ENCODE results near the gene LRBA. TPM values are rescaled to one million over a fixed set of nuclear protein-coding genes. Genes with fewer than 3 reads are reported as not detected.
A peak's percentile ranks its signal among the peaks of the same experiment; 100 is the strongest.

The LRBA gene
- polyA plus RNA-seq, 2 of the 4 experiments (the other 2 are of a cell fraction), result 10.7 to 25.1 TPM

- TF ChIP-seq NR3C1 (IDR thresholded peaks at IDR 0.05) (no peak), PHF8 (IDR thresholded peaks at IDR 0.05; ENCODE audit: borderline replicate concordance, low read depth) (no peak), JUN (IDR thresholded peaks at IDR 0.05) (no peak), PBX3 (IDR thresholded peaks at IDR 0.05) (no peak), POLR2AphosphoS2 (conservative IDR thresholded peaks at IDR 0.05; ENCODE audit: low read length) (no peak), ZC3H11A (IDR thresholded peaks at IDR 0.05) (no peak), EP300 (IDR thresholded peaks at IDR 0.05) (no peak), EHF (CRISPR knock-in tag; IDR thresholded peaks at IDR 0.05) (no peak), NPAS2 (CRISPR knock-in tag; IDR thresholded peaks at IDR 0.05; ENCODE audit: borderline replicate concordance) (no peak), ZFP36 (IDR thresholded peaks at IDR 0.05; ENCODE audit: borderline replicate concordance, partially characterized antibody) (no peak)
- H3K4me2 ChIP-seq, result no peak overlapping the region
- no peak overlapping the region for H3K27ac ChIP-seq
- ATAC-seq, result no peak
- CTCF ChIA-PET, result no interaction called here
- H3K4me3 ChIP-seq, result no peak overlapping the region
- FAIRE-seq, result no peak
- POLR2A ChIA-PET, result no interaction called here
- H3K9me3 ChIP-seq, result no peaks in the 10 kb centered on the region
- DNase-seq (ENCODE audit: low read depth in 1 of 2, low spot score in 1 of 2), result no peak
- H3K4me1 ChIP-seq, result peaks cover 1% of the 10 kb centered on the region; the same call in 1 of the 3 replicates
Measured at GRCh38 chr4:150495550-150495949, 519.5 kb downstream of the LRBA start.

GRCh38 chr4:150493851-150494250 lies 521.2 kb downstream of the LRBA start:
- DNase-seq (ENCODE audit: low read depth in 1 of 2, low spot score in 1 of 2) (no peak), ATAC-seq (no peak), FAIRE-seq (no peak)
- Histone ChIP-seq H3K4me1 (no peaks in the 10 kb centered on the region), H3K27ac (no peak overlapping the region), H3K9me3 (no peaks in the 10 kb centered on the region), H3K4me3 (no peak overlapping the region), H3K4me2 (no peak overlapping the region)
- POLR2A ChIA-PET, result no interaction called here
- 89% methylated on average over 2 of the region's 2 CpGs for WGBS (ENCODE audit: missing lambda C conversion rate)
- peak in 1 of 2 experiments; percentile 38; a peak in 1 of 4 replicates for TF ChIP-seq CEBPB (IDR thresholded peaks at IDR 0.05)
- no peak for TF ChIP-seq EHMT2 (IDR thresholded peaks at IDR 0.05; ENCODE audit: low read depth)
- CTCF ChIA-PET, result no interaction called here

GRCh38 chr4:150491132-150492049 lies 523.7 kb downstream of the LRBA start:
- 83% methylated on average over 3 of the region's 3 CpGs for WGBS (ENCODE audit: missing lambda C conversion rate)
- DNase-seq (ENCODE audit: low read depth in 1 of 2, low spot score in 1 of 2) (no peak), FAIRE-seq (no peak), ATAC-seq (no peak)
- H3K27ac ChIP-seq, result no peak overlapping the region
- ChIA-PET CTCF (no interaction called here), POLR2A (no interaction called here)
- TF ChIP-seq BHLHE40 (IDR thresholded peaks at IDR 0.05; ENCODE audit: low read depth, low read length), result no peak
- TF ChIP-seq CTCF (IDR thresholded peaks at IDR 0.05), result no peak
- TF ChIP-seq HDAC2 (IDR thresholded peaks at IDR 0.05), result no peak
- no peak for TF ChIP-seq FOSB (CRISPR knock-in tag; IDR thresholded peaks at IDR 0.05)
- TF ChIP-seq ATOH8 (CRISPR knock-in tag; IDR thresholded peaks at IDR 0.05; ENCODE audit: low read depth), result no peak
- no peak for TF ChIP-seq USF2 (IDR thresholded peaks at IDR 0.05)
- no peak for TF ChIP-seq HOXA7 (CRISPR knock-in tag; IDR thresholded peaks at IDR 0.05)
- TF ChIP-seq RARB (CRISPR knock-in tag; IDR thresholded peaks at IDR 0.05), result no peak
- no peak for TF ChIP-seq RCOR1 (IDR thresholded peaks at IDR 0.05; ENCODE audit: low read depth, low read length)
- H3K4me2 ChIP-seq, result no peak overlapping the region
- H3K4me3 ChIP-seq, result no peak overlapping the region
- H3K9me3 ChIP-seq, result no peaks in the 10 kb centered on the region
- H3K4me1 ChIP-seq, result no peaks in the 10 kb centered on the region

All from A549 (cell line).